ENCODE measurements around the gene PCSK5.

The PCSK5 gene

GRCh38 chr9:75921391-75922127 lies 31.1 kb downstream of the PCSK5 start:
- no peak for DNase-seq (ENCODE audit: low read depth in 2 of 2)

- no peak for DNase-seq (ENCODE audit: low read depth in 2 of 2)
Observed at GRCh38 chr9:75926385-75926784, 35.9 kb downstream of the PCSK5 start.

GRCh38 chr9:75927356-75927755 lies 36.9 kb downstream of the PCSK5 start:
- DNase-seq (ENCODE audit: low read depth in 2 of 2), result no peak

GRCh38 chr9:75930190-75930589 lies 39.7 kb downstream of the PCSK5 start:
- no peak for DNase-seq (ENCODE audit: low read depth in 2 of 2)

- DNase-seq (ENCODE audit: low read depth in 2 of 2), result no peak
Observed at GRCh38 chr9:75930730-75931321, 40.4 kb downstream of the PCSK5 start.

- DNase-seq (ENCODE audit: low read depth in 2 of 2), result no peak
Observed at GRCh38 chr9:75933982-75934381, 43.5 kb downstream of the PCSK5 start.

- no peak for DNase-seq (ENCODE audit: low read depth in 2 of 2)
Observed at GRCh38 chr9:75935591-75935990, 45.1 kb downstream of the PCSK5 start.

GRCh38 chr9:75937521-75938258 lies 47.2 kb downstream of the PCSK5 start:
- no peak for DNase-seq (ENCODE audit: low read depth in 2 of 2)

GRCh38 chr9:75938946-75939345 lies 48.5 kb downstream of the PCSK5 start:
- DNase-seq (ENCODE audit: low read depth in 2 of 2), result no peak

- DNase-seq (ENCODE audit: low read depth in 2 of 2), result no peak
Observed at GRCh38 chr9:75939536-75940111, 49.2 kb downstream of the PCSK5 start.

GRCh38 chr9:75941066-75941465 lies 50.6 kb downstream of the PCSK5 start:
- no peak for DNase-seq (ENCODE audit: low read depth in 2 of 2)

GRCh38 chr9:75941577-75942311 lies 51.3 kb downstream of the PCSK5 start:
- no peak for DNase-seq (ENCODE audit: low read depth in 2 of 2)

GRCh38 chr9:75946766-75947165 lies 56.3 kb downstream of the PCSK5 start:
- DNase-seq (ENCODE audit: low read depth in 2 of 2), result no peak

GRCh38 chr9:75947233-75947632 lies 56.8 kb downstream of the PCSK5 start:
- no peak for DNase-seq (ENCODE audit: low read depth in 2 of 2)

- DNase-seq (ENCODE audit: low read depth in 2 of 2), result no peak
Observed at GRCh38 chr9:75950998-75951397, 60.5 kb downstream of the PCSK5 start.

- no peak for DNase-seq (ENCODE audit: low read depth in 2 of 2)
Observed at GRCh38 chr9:75953218-75953617, 62.7 kb downstream of the PCSK5 start.

- no peak for DNase-seq (ENCODE audit: low read depth in 2 of 2)
Observed at GRCh38 chr9:75956161-75956560, 65.7 kb downstream of the PCSK5 start.

- no peak for DNase-seq (ENCODE audit: low read depth in 2 of 2)
Observed at GRCh38 chr9:75957116-75957515, 66.6 kb downstream of the PCSK5 start.

- DNase-seq (ENCODE audit: low read depth in 2 of 2), result no peak
Observed at GRCh38 chr9:75958226-75958625, 67.8 kb downstream of the PCSK5 start.

- no peak for DNase-seq (ENCODE audit: low read depth in 2 of 2)
Observed at GRCh38 chr9:75960551-75960950, 70.1 kb downstream of the PCSK5 start.

GRCh38 chr9:75962013-75962661 lies 71.7 kb downstream of the PCSK5 start:
- DNase-seq (ENCODE audit: low read depth in 2 of 2), result no peak
